Stimulated activated CD8-positive, alpha-beta memory T cell treated with anti-CD3 and anti-CD28 coated beads, Interleukin-12 subunit alpha, Interleukin-12 subunit beta, amount 100 ng/mL, for 24 hours (primary cell): ENCODE measurements around the gene NUDT7.

Experiments
- DNase-seq: peaks from one replicate; pipeline ENCODE4 v3.0.0-alpha.2; 2020; ENCODE audit errors: extremely low read depth

Gene NUDT7

DNA sequence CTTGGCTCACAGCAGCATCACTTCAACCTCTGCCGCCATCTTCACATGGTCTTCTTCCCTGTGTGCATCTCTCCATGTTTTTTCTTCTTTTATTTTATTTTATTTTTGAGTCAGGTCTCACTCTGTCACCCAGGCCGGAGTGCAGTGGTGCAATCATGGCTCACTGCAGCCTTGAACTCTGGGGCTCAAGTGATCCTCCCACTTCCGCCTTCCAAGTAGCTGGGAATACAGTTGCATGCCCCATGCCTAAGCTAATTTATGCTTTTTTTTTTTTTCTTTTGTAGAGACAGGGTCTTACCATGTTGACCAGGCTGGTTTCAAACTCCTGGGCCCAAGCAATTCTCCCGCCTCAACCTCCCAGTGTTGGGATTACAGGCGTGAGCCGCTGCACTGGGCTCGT lies 1.9 kb downstream of the NUDT7 start:
- no peak for DNase-seq

DNA sequence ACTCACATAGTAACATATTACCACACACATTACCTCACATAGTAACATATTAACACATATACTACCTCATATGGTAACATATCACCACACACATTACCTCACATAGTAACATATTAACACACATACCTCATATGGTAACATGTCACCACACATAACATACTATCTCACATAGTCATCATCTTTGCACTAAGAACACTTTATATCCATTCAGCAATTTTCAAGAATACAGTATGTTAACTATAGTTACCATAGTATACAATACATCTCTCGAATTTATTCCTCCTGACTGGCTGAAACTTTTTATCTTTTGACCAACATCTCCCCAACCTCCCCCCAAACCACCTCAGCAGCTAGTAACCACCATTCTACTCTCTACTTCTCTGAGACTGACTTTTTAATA lies 7.6 kb downstream of the NUDT7 start:
- no peak for DNase-seq

DNA sequence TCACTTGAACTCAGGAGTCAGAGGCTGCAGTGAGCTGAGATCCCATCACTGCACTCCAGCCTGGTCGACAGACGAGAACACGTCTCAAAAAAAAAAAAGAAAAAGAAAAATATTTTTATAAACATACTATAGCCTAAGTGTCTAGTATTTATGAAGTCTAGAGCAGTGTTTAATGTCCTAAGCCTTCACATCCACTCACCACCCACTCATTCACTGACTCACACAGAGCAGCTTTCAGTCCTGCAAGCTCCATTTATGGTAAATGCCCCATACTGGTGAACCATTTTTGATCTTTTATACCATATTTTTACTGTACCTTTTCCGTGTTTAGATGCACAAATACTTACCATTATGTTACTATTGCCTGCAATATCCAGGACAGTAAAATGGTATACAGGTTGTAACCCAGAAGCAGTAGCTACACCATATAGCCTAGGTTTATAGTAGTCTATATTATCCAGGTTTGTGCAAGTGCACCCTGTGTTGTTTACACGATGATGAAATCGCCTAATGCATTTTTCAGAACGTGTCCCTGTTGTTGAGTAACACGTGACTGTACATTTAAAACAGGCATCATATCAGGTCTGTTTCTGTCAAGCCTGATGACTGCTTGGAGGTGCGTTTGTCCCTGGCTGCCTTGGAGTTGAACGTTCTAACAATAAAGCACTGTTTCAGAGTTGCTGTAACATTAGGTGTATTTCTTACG lies 10.1 kb downstream of the NUDT7 start:
- no peak for DNase-seq

DNA sequence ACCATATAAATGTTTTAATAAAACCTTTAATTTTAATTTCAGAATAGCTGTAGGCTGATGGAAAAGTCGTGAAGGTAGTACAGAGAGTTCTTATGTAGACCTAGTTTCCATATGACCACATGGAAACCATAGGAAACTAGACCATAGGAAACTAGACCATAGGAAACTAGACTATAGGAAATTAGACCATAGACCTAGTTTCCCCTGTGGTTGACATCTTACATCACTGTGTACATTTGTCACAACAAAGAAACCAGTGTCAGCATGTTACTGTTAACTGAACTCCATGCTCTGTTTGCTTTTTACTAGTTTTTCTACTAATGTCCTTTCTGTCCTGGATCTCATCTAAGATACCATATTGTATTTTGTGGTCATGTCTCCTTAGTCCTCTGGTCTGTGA lies 14.6 kb downstream of the NUDT7 start:
- no peak for DNase-seq

DNA sequence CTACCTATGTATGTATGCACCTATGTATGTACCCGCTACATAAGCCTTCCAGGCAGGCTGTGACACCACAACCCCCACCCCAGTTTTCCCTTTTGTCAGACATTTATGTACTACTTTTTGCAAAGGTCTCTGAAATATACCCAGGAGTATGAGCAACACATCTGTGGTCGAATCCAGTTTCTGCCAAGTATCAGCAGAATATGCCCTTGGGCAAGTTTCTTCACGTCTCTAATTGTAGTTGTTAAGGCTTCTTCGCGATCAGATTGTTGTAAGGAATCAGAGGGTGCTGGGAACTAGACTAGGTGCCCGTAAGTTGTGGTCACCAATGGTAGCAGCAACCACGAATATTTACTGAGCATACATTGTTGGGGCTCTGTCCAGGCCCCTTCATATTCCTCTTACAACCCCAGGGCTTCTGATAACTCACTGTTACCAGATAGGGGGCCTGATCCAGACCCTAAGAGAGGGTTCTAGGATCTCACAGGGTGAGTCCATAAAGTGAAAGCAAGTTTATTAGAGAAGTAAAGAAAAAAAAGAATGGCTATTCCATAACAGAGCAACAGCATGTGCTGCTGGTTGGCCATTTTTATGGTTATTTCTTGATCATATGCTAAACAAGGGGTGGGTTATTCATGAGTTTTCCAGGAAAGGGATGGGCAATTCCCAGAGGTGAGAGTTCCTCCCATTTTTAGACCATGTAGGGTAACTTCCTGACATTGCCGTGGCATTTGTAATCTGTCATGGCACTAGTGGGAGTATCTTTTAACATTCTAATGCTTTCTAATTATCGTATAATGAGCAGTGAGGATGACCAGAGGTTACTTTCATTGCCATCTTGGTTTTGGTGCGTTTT lies 16.6 kb downstream of the NUDT7 start:
- no peak for DNase-seq

DNA sequence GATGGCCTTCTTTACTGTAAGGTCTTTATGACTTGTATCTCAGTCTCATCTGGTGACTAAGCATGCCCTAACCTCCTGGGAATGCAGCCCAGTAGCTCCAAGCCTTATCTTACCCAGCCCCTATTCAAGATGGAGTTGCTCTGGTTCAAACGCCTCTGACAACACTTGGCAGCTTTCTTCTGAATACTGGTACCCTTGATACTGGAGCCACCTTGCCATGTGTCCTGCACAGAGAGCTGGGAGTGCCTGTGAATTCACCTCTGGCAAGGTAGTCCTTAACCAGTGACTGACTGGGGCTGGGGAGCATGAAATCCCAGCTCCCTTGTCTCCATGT lies 17.2 kb downstream of the NUDT7 start:
- DNase-seq = no peak

DNA sequence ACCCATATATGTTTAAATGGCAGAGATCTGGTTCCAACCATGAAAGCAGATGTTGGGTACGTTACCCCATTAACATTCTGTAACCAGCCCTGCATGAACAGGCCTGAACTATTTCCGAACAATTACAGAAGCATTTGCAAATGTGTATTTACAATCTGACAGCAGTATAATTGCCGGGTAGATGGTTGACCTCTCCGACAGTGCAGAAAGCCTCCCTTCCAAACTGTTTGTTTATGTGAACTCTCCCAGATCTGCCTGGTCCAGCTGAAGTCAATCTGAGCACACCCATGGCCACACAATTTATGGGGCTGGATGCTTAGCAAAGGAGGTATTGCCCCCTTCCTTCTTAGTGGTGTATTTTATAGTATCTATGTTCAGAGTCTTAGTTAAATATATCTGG lies 21.8 kb downstream of the NUDT7 start:
- no peak for DNase-seq

DNA sequence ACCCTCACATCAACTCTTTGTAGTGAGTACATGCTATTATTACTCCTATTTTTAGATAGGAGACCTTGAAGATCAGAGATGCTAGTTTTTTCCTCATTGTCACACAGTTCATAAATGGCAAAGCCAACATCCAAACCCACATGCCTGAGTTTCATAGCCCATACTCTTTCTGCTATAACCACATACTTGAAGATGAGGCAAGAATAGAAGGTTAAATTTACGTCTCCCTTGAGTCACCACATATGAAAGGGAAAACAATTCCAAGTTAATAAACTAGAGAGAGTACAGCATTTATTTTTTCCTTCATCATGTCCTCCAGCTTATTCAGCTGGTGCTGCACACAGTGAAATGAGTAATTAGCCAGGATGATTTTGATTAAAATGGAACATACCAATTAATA lies 23.7 kb downstream of the NUDT7 start:
- no peak for DNase-seq

DNA sequence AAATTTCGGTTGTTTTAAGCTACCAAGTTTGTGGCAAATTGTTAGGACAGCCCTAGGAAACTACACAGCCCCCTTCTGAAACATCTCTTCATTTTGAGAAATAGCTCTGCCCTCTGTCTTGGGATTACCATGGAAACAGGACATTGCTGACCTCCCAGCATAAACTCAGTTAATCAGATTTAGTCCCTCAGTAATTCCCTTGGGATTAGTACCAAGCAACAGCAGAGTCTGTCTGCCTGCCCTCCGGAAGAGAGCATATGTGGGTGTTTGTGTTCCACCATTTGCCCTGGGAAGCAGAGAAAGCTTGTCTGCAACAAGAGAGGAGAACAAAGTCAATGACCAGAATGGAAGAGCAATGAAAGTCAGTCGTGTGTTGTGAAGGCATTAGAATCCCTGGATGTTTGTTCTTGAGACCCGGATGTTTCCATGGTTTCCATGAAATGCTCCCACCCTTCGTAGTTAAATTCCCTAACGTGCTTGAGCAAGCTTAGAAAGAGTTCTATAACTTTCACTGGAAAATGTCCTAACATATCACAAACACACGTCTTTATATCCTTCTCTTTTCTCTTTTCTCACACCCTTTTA lies 26.2 kb downstream of the NUDT7 start:
- no peak for DNase-seq

DNA sequence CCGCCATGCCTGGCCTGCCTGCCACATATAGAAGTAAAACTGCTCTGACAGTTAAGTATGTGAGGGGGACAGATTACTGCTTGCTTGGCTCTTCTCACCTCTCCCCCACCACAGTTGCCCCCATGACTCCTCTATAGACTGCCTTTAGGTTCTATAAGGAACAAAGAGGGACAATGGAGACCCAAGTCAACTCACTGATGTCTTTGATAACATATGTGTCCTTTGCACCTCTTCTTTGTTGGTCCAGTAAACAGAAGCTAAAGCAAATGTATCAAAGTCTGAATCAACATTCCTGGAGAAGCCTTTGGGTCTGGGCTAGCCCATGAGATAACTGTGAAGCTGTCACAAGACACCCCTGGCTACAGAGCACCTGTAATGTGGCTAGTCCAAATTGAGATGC lies 27.1 kb downstream of the NUDT7 start:
- no peak for DNase-seq

DNA sequence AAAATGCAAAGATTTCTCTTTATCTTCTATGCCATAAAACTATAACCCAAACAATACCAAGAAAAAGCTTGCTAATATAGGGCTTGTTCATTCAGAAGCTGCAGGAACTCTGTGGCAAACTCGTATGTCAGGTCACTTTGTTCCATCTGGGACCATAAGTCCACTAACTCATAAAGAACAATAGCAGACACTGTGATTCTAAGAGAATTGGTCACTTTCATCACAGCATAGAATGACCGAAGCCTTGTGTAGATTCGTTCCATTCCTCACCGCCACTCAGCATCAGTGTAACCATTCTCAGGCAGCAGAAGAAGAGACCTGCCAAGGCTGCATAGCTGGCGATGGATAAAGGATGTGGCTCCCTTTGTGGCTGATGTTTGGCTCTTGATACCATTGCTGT lies 35.7 kb downstream of the NUDT7 start:
- DNase-seq = no peak

DNA sequence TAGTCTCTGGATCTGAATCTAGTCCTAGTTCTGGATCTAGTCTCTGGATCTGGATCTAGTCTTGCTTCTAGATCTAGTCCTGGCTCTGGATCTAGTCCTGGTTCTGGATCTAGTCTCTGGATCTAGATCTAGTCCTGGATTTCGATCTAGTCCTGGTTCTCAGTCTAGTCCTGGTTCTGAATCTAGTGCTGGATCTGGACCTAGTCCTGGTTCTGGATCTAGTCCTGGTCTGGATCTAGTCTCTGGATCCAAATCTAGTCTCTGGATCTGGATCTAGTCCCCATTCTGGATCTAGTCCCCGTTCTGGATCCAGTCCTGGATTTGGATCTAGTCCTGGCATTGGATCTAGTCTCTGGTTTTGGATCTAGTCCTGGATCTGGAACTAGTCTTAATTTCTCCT lies 36.2 kb downstream of the NUDT7 start:
- no peak for DNase-seq

DNA sequence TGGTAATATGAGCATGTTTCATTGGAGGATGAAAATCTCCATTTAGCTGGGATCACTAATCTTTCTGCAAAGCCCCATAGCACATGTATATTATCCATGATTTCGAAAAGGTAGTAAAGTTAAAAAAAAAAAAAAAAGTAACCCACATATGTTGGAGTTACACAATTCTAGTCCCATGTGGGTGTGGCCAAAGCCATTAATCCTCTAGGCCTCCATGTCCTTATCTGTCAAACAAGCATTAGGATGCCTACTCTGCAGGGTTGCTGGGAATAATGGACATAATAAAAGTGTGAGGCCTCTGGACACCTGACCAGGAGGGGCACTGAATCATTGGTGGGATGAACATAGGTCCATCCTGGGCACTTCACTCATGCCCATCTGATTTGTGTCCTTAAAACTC lies 36.9 kb downstream of the NUDT7 start:
- DNase-seq = no peak

DNA sequence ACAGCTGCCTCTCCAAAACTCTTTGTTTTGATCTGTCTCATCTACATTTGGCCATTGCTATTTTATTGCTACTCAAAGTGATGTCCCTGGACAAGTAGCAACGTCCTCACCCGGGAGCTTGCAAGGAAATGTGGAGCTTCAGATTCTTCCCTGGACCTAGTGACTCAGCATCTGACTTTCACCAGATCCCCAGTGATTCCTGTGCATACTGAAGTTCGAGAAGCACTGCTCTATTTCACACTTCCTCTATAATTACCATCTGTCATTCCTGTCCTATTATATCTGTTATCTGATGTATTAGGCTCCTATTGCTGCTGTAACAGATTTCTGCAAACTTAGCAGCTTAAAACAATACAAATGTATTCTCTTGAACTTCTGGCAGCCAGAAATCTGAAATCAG lies 37.5 kb downstream of the NUDT7 start:
- no peak for DNase-seq

DNA sequence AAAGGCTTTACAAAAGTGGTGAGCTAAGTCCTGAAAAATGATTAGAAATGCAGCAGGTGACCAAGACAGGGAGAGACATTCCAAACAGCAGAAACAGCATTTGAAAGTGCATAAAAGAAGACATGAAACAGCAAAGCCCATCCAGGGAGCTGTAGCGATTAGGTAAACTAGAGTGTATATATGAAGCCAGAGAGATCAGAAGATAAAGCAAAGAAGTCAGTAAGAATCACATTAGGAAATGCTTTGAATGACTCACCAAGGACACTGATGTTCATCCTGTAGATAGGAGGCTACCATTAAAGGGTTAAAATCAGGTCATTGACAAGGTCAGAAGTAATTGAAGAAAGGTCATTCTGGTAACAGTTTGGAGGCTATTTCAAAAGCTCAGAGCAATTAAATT lies 38.5 kb downstream of the NUDT7 start:
- no peak for DNase-seq

DNA sequence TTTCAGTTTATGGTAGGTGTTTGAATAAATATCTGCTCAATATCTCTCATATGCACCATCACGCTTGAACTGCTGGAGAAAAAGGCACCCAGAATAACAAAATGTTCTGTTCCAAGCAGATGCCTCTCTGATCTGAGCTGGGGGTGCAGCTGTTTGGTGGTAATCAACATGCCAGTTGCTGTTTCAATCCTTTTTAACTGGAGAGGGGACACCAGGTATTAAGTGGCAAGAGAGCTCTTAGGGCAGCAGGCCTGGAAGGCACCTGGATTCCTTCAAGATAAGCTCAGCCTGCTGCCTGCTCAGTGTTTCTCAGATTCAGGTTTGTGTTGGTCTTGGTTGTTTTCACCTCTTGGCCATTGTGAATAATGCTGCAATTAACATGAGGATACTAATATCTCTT lies 38.9 kb downstream of the NUDT7 start:
- no peak for DNase-seq

DNA sequence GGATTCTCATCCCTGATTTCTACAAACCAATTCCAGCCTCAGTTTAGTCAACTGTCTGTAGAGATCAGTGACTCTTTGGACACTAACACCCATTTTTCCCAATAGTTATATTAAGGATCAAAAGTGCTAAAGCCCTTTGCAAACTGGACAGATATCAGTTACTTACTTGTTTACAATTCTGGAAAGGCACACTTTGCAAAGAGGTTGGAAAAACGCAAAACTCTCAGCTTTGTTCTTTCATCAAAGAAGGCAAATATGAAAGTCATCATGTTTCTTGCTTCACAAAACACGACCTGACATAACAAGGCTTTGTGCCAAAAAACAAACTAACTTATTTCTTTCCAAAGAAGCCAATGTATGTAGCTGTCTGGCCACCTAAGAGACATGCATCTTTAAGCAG lies 39.9 kb downstream of the NUDT7 start:
- DNase-seq = no peak

DNA sequence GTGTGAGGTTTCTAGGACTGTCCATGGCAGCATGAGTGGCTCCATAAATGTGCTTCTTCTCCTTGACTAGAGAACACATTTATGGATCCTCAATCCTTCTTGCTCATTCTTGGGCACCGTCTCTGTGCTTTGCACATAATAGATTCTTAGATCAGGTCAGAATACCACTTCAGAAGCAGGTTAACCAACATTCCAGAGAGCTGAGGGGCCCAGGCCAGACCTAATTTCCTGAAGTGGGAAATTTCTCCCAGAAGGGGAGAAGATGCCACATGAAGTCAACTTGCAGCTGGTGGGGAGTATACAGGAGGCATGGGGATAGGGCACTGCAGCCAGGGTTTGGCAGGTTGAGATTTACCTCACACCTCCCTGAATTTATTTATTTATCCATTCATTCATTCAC lies 41.7 kb downstream of the NUDT7 start:
- no peak for DNase-seq

DNA sequence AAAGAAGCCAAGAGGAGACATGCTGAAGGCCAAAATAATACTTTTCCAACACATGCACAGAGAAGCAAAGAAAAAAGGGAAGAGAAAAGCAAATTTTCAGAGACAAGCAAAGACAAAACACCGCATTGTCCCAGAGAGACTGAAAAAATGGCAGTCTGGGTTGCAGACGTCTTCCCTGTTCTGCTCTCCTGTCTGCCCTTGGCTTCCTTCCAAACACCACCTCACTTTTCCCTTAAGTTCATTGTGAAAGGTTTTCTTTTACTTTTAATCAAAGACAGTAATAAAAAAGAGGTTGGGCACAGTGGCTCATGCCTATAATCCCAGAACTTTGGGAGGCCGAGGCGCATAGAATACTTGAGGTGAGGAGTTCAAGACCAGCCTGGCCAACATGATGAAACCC lies 44.9 kb downstream of the NUDT7 start:
- no peak for DNase-seq

DNA sequence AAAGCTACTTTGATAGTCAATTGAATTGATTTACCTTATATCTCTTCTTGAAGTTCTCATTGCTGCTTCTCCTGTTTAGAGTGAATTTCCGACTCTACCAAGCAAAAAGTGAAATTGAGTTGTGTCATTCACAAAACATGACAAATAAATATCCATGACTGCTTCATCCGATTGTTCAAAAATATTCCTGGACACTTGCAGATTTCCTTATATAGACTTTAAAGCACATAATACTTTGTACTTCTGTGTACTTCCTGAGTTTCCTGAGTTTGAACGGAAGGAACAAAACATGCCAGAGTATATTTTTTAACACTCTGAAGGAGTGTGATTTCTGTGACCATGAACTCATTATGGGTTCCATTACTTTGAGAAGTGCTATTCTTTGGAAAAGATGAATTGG lies 45.5 kb downstream of the NUDT7 start:
- no peak for DNase-seq

DNA sequence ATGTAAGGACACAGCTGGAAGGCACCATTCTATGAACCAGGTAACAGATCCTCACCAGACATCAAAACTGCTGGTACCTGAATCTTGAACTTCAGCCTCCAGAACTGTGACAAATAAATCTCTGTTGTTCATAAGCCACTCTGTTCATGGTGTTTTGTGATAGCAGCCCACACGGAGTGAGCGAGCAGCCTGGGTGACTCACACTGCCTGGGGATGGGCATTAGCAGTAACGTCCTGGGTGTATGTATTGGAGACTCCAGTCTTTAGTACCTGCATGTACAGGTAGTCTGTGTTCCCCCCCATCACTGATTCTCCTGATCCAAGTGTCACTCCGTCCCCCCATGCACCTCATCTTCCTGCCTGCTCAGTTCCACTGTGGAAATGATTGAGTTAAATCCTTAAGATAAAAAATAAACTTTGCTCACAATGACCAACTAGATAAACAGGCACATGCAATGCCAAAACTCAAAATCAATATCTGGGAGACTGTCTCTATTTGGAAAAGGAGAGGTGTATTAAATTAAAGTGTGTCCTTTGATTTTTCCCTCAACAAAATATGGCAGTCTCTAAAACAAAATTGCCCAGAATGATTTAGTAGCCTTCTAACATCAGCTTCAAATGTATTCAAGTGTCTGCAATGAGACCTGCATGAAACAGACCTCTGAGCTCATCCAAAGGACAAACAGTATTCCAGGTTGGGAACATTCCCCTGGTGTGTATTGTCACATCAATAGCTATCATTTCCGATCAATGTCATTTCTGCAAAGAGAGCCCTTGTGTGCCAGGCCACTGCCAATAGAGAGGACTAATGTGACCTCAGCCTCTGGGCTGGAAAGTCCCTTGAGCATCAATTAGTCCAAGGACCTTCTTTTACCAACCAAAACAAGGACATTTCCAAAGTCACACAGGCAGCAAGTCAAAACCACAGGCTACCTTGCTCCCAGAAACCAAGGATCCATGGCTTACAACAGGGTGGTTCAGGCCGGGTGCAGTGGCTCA lies 53.9 kb downstream of the NUDT7 start:
- no peak for DNase-seq

DNA sequence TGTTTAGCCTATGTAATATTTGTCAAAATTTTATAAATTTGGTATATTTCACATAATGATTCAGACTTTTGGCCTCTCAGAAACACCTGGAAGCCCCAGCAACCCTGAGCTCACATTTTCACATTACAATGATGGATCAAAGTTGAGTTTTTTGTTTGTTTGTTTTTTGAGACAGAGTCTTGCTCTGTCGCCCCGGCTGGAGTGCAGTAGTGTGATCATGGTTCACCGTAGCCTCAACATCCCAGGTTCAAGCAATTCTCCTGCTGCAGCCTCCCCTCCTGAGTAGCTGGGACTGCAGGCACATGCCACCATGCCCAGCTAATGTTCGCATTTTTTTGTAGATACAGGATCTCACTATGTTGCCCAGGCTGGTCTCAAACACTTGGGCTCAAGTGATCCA lies 55.4 kb downstream of the NUDT7 start:
- no peak for DNase-seq
